Measurements from ENCODE around the gene THOC6.

THOC6 gene

GRCh38 chr16:3030222-3031212, 6.7 kb downstream of the THOC6 start:
- no peak for TF ChIP-seq BACH2 (CRISPR knock-in tag; IDR thresholded peaks at IDR 0.05; ENCODE audit: borderline replicate concordance)
- no peak for TF ChIP-seq OSR1 (CRISPR knock-in tag; IDR thresholded peaks at IDR 0.05)
- TF ChIP-seq ZC3H10 (CRISPR knock-in tag; IDR thresholded peaks at IDR 0.05) = no peak
- TF ChIP-seq ZNF565 (CRISPR knock-in tag; conservative IDR thresholded peaks at IDR 0.05; ENCODE audit: low read depth) = no peak
- no peak for TF ChIP-seq TCF4 (CRISPR knock-in tag; IDR thresholded peaks at IDR 0.05; ENCODE audit: borderline replicate concordance)
- no peak for TF ChIP-seq SNAI2 (CRISPR knock-in tag; IDR thresholded peaks at IDR 0.05)
- no peak for TF ChIP-seq ZFP3 (CRISPR knock-in tag; IDR thresholded peaks at IDR 0.05)
- no peak for TF ChIP-seq GLIS3 (CRISPR knock-in tag; IDR thresholded peaks at IDR 0.05)
- no peak for ATAC-seq

- TF ChIP-seq RARB (CRISPR knock-in tag; IDR thresholded peaks at IDR 0.05) (no peak), PATZ1 (CRISPR knock-in tag; IDR thresholded peaks at IDR 0.05; ENCODE audit: borderline replicate concordance) (no peak), BACH2 (CRISPR knock-in tag; IDR thresholded peaks at IDR 0.05; ENCODE audit: borderline replicate concordance) (no peak), ZC3H10 (CRISPR knock-in tag; IDR thresholded peaks at IDR 0.05) (no peak), SNAI2 (CRISPR knock-in tag; IDR thresholded peaks at IDR 0.05) (no peak), ISL1 (CRISPR knock-in tag; IDR thresholded peaks at IDR 0.05) (no peak), CREB5 (CRISPR knock-in tag; IDR thresholded peaks at IDR 0.05; ENCODE audit: low read depth) (no peak)
- no peak for ATAC-seq
Measured at GRCh38 chr16:3032624-3033023, 8.8 kb downstream of the THOC6 start.

GRCh38 chr16:3035289-3035971, 11.6 kb downstream of the THOC6 start:
- no peak for TF ChIP-seq CSRNP3 (CRISPR knock-in tag; IDR thresholded peaks at IDR 0.05)
- TF ChIP-seq TCF4 (CRISPR knock-in tag; IDR thresholded peaks at IDR 0.05; ENCODE audit: borderline replicate concordance) = no peak
- no peak for TF ChIP-seq TOX (CRISPR knock-in tag; IDR thresholded peaks at IDR 0.05; ENCODE audit: borderline replicate concordance)
- TF ChIP-seq ZNF70 (CRISPR knock-in tag; IDR thresholded peaks at IDR 0.05) = no peak
- no peak for TF ChIP-seq PPARA (CRISPR knock-in tag; IDR thresholded peaks at IDR 0.05; ENCODE audit: borderline replicate concordance)
- no peak for TF ChIP-seq ZNF565 (CRISPR knock-in tag; conservative IDR thresholded peaks at IDR 0.05; ENCODE audit: low read depth)
- no peak for TF ChIP-seq ISL1 (CRISPR knock-in tag; IDR thresholded peaks at IDR 0.05)
- no peak for TF ChIP-seq ZFP30 (CRISPR knock-in tag; IDR thresholded peaks at IDR 0.05)
- TF ChIP-seq GLIS3 (CRISPR knock-in tag; IDR thresholded peaks at IDR 0.05) = no peak
- no peak for TF ChIP-seq CSDC2 (CRISPR knock-in tag; IDR thresholded peaks at IDR 0.05)
- TF ChIP-seq ZNF8 (CRISPR knock-in tag; IDR thresholded peaks at IDR 0.05) = no peak
- no peak for TF ChIP-seq ARNTL (CRISPR knock-in tag; IDR thresholded peaks at IDR 0.05; ENCODE audit: borderline replicate concordance, low read depth)
- TF ChIP-seq TSHZ2 (CRISPR knock-in tag; IDR thresholded peaks at IDR 0.05) = no peak
- TF ChIP-seq ESRRG (CRISPR knock-in tag; IDR thresholded peaks at IDR 0.05) = no peak
- no peak for TF ChIP-seq CREB5 (CRISPR knock-in tag; IDR thresholded peaks at IDR 0.05; ENCODE audit: low read depth)
- no peak for TF ChIP-seq SNAI2 (CRISPR knock-in tag; IDR thresholded peaks at IDR 0.05)
- no peak for ATAC-seq
